Aorta (tissue), 5 donors: ENCODE results near the gene TMEM52. TPM values are rescaled to one million over a fixed set of nuclear protein-coding genes. Genes with fewer than 3 reads are reported as not detected.

Source experiments
- ATAC-seq: fragments of 200-7000 bp; cut with Tn5 transposase; one replicate; pipeline ENCODE4 v1.9.1; 2022; ENCODE audit warnings: moderate library complexity; ENCODE audit not compliant: low FRiP score
- DNase-seq, 2 donors: peaks; one replicate each; pipeline ENCODE4 v3.0.0-alpha.2; 2020
- H3K27ac ChIP-seq, 2 donors: one replicate each; pipeline ENCODE4 v1.5.1; 2013; ENCODE audit warnings: low read length in 2 of 2, mild to moderate bottlenecking in 2 of 2, moderate library complexity in 2 of 2, control low read depth in 1 of 2, inconsistent platforms in 1 of 2, low read depth in 1 of 2
- H3K27me3 ChIP-seq, 2 donors: one replicate each; pipeline ENCODE4 v1.6.1; 2013; ENCODE audit warnings: control low read depth in 1 of 2, low read length in 1 of 2, mild to moderate bottlenecking in 1 of 2, moderate library complexity in 1 of 2; ENCODE audit not compliant: insufficient read depth in 2 of 2, control insufficient read depth in 1 of 2
- H3K36me3 ChIP-seq, 2 donors: one replicate each; pipeline ENCODE4 v1.6.1; 2013; ENCODE audit warnings: control low read depth in 1 of 2, low read length in 1 of 2, mild to moderate bottlenecking in 1 of 2; ENCODE audit not compliant: insufficient read depth in 2 of 2, control insufficient read depth in 1 of 2
- H3K4me1 ChIP-seq, 2 donors: one replicate each; pipeline ENCODE4 v1.6.1; 2013; ENCODE audit warnings: low read length in 2 of 2, control low read depth in 1 of 2, mild to moderate bottlenecking in 1 of 2, moderate library complexity in 1 of 2; ENCODE audit not compliant: insufficient read depth in 2 of 2, control insufficient read depth in 1 of 2
- H3K4me3 ChIP-seq, 2 donors: one replicate each; pipeline ENCODE4 v1.5.1; 2013; ENCODE audit warnings: low read length in 2 of 2, control low read depth in 1 of 2, mild to moderate bottlenecking in 1 of 2
- H3K9me3 ChIP-seq: one replicate; pipeline ENCODE4 v1.6.1; 2013; ENCODE audit warnings: mild to moderate bottlenecking, low read length; ENCODE audit not compliant: control insufficient read depth
- WGBS, 2 donors: extraction: QIAGEN DNeasy Blood & Tissue Kit; methylation state at CpG; one replicate each; pipeline ENCODE4 v1.1.7; 2013; 5-methylcytosine and 5-hydroxymethylcytosine counted together
- intact Hi-C, 2 donors: fragments of 100-400 bp; cut with DNase I; formaldehyde crosslinking; loops; one replicate each; pipeline versions ENCODE4 v1.14.2 to v1.15.0; 2022
- polyA plus RNA-seq, 2 donors: library from polyadenylated mRNA; stranded (reverse); fragments of 200-250 nt; gene quantifications; one replicate each; pipeline ENCODE4 v1.2.3, GENCODE V29; 2013
- total RNA-seq, 2 donors: library from RNA; stranded (reverse); fragmentation: NEBNext Ultra II Directional; extraction: Animal tissue kit (Norgen Biotek cat#: 25700); gene quantifications; one replicate each; pipeline ENCODE4 v1.2.1, GENCODE V29; 2021
- donor health status: healthy with polysubstance abuse.
- donor health status: Bipolar disorder and iron deficiency.
- donor health status: DM: no; HTN: no; CAD: no.
- donor health status: DM: no; HTN: no; CAD: no.
- donor health status: DM: yes; HTN: yes; CAD: no.

The TMEM52 gene
- total and polyA plus RNA-seq, 4 donors, result 0.13 TPM; not detected in 3

DNA sequence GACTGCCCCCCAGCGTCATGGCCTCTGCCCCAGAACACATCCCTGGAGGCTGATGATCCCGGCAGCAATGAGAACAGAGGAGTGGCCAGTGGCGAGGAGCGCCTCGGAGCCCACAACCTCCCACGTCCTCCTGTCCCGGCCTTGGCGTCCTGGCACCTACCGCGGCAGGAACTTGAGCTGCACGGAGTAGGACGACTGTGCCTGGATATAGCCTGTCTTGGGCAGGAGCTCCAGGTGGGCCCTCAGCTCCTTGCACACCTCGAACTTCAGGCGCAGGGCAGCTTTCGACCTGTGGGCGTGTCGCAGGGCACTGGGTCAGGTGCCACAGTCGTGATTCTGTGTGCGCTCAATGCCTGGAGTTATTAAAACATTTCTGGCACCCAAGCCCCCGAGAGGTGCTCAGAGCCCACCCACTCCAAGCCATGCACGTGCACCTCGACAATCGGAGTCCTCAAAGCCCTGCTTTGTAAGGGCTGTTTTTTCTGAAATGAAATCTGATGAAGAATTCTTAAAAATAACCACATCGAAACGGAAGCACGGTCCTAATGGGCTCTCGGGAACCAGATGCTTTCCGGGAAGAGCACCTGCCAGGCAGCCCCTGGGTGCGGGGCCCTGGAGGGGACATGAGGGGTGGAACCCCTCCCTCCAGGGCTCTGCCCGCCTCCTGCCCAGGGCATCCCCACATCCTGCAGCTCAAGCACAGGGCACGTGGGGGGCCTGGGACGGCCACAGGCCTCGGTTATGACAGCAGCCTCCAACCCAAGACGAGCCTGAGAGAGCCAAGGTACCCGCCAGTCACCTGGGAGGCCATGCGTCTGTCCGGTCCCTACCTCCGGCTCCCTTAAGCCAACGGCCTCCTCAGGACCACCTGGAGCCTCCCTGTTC, 23.0 kb upstream of the TMEM52 start:
- no peaks in the 10 kb centered on the region for H3K36me3 ChIP-seq
- no peak for ATAC-seq
- H3K4me3 ChIP-seq, result no peak overlapping the region
- 77 to 78% methylated on average over 39 of the region's 39 CpGs for WGBS, 2 donors
- intact Hi-C loops, result loop anchor here in 1 of 2 donors (5.0 kb wide), 1 partner anchor 230 kb away; no protein-coding TSS in a partner anchor
- H3K9me3 ChIP-seq, result no peaks in the 10 kb centered on the region
- DNase-seq, result peak; percentile 35 to 67
- no peaks in the 10 kb centered on the region for H3K27me3 ChIP-seq
- H3K4me1 ChIP-seq, result no peaks in the 10 kb centered on the region
- H3K27ac ChIP-seq, result no peak overlapping the region

DNA sequence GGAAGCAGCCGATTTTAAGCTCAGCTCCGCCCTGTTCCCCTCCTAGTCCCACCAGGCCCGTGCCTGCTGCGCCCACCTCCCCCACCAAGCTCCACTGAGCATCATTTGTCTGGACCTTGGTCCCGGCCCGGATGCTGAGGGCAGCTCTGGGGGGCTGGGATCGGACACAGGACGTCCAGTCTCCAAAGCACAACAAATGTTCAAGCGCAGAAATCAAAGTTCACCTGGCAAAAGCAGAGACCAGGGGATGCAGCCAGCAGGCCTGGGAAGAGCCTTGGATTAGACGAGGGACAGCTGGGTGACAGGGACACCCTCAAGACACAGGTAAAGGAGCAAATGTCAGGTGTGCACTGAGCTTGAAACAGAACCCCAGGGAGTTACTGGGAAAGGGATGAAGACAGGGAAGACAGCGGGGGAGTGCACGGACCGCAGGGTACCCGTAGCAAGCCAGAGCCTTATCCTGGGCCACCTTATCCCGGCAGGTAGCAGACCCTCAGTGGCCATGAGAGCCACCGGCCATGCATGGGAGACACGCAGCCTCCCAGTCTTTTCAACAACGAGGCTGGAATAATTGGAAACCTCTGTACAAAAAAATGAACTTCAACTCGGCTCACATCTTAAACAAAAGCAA, 22.2 kb upstream of the TMEM52 start:
- no peak overlapping the region for H3K4me3 ChIP-seq
- no peaks in the 10 kb centered on the region for H3K4me1 ChIP-seq
- ATAC-seq, result no peak
- no peaks in the 10 kb centered on the region for H3K36me3 ChIP-seq
- 59 to 60% methylated on average over 19 of the region's 19 CpGs for WGBS, 2 donors
- no peak overlapping the region for H3K27ac ChIP-seq
- H3K9me3 ChIP-seq, result no peaks in the 10 kb centered on the region
- H3K27me3 ChIP-seq, result no peaks in the 10 kb centered on the region
- intact Hi-C loops, result loop anchor here in 1 of 2 donors (5.0 kb wide), 1 partner anchor 231 kb away; no protein-coding TSS in a partner anchor
- peak; percentile 21 to 49 for DNase-seq

DNA sequence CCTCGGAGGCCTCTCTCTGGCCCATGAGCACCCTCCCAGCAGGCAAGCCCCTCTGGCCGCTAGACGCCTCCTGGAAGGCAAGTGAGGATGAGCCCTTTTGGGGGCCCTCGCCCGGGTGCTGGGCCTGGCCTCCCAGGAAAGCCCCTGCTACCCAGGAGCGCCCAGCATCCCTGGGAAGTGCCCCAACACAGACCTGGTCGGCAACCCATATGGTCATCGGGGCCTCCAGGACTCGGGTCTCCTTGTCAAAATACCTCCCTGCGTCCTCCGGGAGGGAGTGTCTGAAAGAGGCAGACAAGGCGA, 21.0 kb upstream of the TMEM52 start:
- ATAC-seq (no peak), DNase-seq (peak; percentile 24 to 63)

DNA sequence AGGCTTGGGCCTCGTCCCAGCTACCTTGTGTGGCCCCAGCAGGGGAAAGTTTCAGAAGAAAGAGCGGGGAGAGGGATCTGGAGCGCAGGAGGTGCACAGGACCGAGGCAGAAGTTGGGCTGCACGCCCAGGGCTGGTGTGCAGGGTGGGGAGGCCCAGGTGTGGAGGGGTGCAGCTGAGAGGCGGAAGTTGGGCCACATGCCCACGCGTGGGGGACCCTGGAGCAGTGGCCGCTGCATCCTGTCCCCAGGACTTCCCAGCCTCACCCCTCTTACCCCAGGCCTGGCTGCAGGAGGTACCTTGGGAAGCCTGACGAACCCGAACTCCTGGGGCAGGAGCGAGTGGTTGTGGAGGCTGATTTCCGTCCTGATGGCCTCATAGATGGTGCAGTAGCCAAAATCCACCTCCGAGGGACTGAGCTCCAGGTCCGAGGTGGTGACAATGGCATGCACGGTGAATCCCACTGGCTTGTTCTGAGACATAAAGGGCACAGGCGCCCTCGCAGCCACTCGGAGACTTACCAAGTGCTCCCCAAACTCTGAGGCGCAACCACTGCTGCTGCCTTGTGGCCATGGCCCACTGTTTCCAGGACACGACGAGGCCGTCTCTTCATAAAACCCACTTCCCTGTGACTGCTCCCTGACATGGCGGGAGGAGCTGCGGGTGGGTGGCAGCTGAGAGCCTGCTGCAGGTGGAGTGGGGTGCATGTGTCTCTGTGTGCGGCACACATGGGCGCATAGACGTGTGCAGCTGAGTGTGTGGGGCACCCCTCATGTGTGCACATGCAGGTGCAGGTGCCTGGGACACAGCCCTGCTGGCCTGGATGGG, 20.4 kb upstream of the TMEM52 start:
- Histone ChIP-seq H3K4me3 (no peak overlapping the region), H3K27me3 (no peaks in the 10 kb centered on the region), H3K4me1 (no peaks in the 10 kb centered on the region), H3K27ac (no peak overlapping the region), H3K36me3 (no peaks in the 10 kb centered on the region), H3K9me3 (no peaks in the 10 kb centered on the region)
- intact Hi-C loops, result loop anchor here in 1 of 2 donors (5.0 kb wide), 1 partner anchor 233 kb away; no protein-coding TSS in a partner anchor
- DNase-seq (peak; percentile 37 to 72), ATAC-seq (peak; percentile 28)
- WGBS, 2 donors, result 86 to 87% methylated on average over 28 of the region's 28 CpGs

More for the DNA sequence above, 21.0 kb upstream of the TMEM52 start:
- Histone ChIP-seq H3K36me3 (no peaks in the 10 kb centered on the region), H3K27ac (no peak overlapping the region), H3K9me3 (no peaks in the 10 kb centered on the region), H3K27me3 (no peaks in the 10 kb centered on the region), H3K4me3 (no peak overlapping the region), H3K4me1 (no peaks in the 10 kb centered on the region)
- 81% methylated on average over 12 of the region's 12 CpGs for WGBS, 2 donors
- intact Hi-C loops, result loop anchor here in 1 of 2 donors (5.0 kb wide), 1 partner anchor 232 kb away; no protein-coding TSS in a partner anchor

DNA sequence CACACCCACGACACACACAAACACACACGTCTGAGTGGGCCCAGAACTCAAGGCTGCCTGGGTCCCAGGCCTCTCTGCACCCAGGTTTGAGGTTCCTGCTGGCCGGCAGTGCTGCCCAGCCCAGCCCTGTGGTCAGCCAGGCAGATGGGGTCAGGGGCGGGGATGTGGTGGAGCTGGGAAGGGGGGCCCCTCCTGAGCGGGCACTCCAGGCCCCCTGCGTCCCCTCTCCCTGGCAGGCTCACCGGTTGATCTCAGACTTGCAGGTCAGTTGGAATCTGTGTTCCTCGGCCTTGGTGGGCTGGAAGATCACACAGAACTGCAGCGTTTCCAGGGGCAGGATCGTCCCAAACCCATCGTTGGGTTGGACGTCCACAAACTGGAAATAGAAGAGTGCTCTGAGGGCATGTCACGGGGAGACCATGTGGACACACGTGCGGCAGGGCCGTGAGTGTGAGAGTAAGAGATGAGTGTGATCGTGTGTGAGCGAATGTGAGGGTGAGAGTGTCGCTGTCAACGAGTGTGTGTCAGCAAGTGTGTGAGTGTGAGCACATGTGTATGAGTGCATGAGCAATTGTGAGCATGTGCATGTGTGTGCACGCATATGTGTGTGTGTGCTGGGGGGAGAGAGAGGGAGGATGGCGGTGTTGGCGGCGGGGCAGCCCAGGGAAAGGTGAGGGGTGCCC, 19.7 kb upstream of the TMEM52 start:
- Histone ChIP-seq H3K36me3 (no peaks in the 10 kb centered on the region), H3K9me3 (no peaks in the 10 kb centered on the region), H3K4me3 (no peak overlapping the region), H3K27me3 (no peaks in the 10 kb centered on the region), H3K4me1 (no peaks in the 10 kb centered on the region), H3K27ac (no peak overlapping the region)
- ATAC-seq, result no peak
- 82 to 83% methylated on average over 24 of the region's 24 CpGs for WGBS, 2 donors
- DNase-seq, result peak; percentile 35 to 60
- intact Hi-C loops, result no loop called here

DNA sequence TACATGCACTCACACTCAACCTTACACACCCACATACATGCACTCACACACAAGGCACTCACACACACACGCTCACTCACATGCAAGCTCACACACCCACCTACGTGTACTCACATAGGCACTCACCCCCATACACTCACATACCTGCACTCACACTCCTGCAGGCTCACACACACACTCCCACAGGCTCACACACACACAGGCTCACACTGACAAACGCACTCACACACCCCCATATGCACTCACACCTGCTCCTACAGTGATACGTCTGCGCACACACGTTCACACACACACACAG, 19.1 kb upstream of the TMEM52 start:
- intact Hi-C loops, result no loop called here
- no peak for ATAC-seq
- 73 to 76% methylated on average over 6 of the region's 6 CpGs for WGBS, 2 donors

DNA sequence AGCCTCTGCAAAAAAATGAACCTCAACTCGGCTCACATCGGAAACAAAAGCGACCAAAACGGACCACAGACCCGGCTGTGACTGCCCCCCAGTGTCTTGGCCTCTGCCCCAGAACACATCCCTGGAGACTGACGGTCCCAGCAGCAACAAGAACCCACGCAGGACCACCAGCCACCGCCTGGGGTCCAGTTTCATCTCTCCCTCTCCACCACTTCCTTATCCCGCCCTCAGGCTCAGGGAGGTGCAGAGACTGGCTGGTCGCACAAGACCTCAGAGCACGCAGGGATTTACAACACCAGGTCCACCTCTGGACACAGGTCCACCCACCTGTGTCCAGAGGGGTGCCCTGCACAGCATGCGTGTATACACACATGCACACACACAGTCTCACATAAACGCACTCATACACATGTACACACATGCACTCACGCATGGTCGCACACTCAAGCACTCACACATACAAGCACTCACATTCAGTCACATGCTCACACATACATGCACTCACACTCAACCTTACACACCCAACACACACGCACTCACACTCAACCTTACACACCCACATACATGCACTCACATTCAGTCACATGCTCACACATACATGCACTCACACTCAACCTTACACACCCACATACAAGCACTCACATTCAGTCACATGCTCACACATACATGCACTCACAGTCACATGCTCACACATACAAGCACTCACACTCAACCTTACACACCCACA, 18.6 kb upstream of the TMEM52 start:
- Histone ChIP-seq H3K9me3 (no peaks in the 10 kb centered on the region), H3K27ac (no peak overlapping the region), H3K36me3 (no peaks in the 10 kb centered on the region), H3K4me3 (no peak overlapping the region), H3K27me3 (no peaks in the 10 kb centered on the region), H3K4me1 (no peaks in the 10 kb centered on the region)
- peak; percentile 10 to 36 for DNase-seq
- WGBS, 2 donors, result 66% methylated on average over 16 of the region's 16 CpGs
- intact Hi-C loops, result no loop called here
- no peak for ATAC-seq

More for the DNA sequence above, 19.1 kb upstream of the TMEM52 start:
- Histone ChIP-seq H3K4me1 (no peaks in the 10 kb centered on the region), H3K4me3 (no peak overlapping the region), H3K36me3 (no peaks in the 10 kb centered on the region), H3K27ac (no peak overlapping the region), H3K27me3 (no peaks in the 10 kb centered on the region), H3K9me3 (no peaks in the 10 kb centered on the region)
- DNase-seq, result peak in 1 of 2 donors; percentile 17

DNA sequence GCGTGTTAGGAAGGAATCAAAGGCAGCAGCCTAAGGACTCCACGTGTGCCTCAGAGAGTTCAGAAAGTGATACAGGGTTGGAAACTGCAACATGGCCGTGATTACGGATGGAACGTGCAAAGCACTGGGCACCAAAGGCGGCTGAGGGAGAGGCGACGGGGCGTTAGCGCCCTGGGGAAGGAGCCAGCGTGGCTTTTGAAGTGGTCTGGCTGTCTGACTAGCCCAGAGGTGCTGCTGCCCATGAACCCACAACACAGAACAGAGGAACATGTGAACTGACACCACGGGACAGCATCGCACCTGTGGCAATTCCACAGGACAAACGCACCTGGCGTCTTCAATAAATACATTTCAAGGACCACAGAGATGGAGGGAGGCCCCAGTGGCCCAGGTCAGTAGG, 18.0 kb upstream of the TMEM52 start:
- H3K27me3 ChIP-seq, result no peaks in the 10 kb centered on the region
- H3K4me3 ChIP-seq, result no peak overlapping the region
- no peaks in the 10 kb centered on the region for H3K36me3 ChIP-seq
- WGBS, 2 donors, result 74 to 76% methylated on average over 15 of the region's 15 CpGs
- peak; percentile 12 to 53 for DNase-seq
- H3K9me3 ChIP-seq, result no peaks in the 10 kb centered on the region
- ATAC-seq, result no peak
- intact Hi-C loops, result no loop called here
- H3K4me1 ChIP-seq, result no peaks in the 10 kb centered on the region
- no peak overlapping the region for H3K27ac ChIP-seq
